NCI-H1092 (cell line): Measurements from ENCODE around the gene ERC2.

Experiments used
- DNase-seq: peaks from one replicate; lab custom pipeline; 2025; lab: John Stamatoyannopoulos, UW

ERC2 gene

GRCh38 chr3:56468184-56469106 lies at the start of gene ERC2:
ERC2 (minus strand) TSS chr3:56468467.
- peak; percentile 50 for DNase-seq

GRCh38 chr3:56502738-56503137 lies 34.5 kb upstream of the ERC2 start:
- no peak for DNase-seq

- peak; percentile 46 for DNase-seq
Observed at GRCh38 chr3:56496376-56496775, 28.1 kb upstream of the ERC2 start.

- DNase-seq, result peak; percentile 55
Observed at GRCh38 chr3:56494679-56495322, 26.5 kb upstream of the ERC2 start.

GRCh38 chr3:56491566-56491965 lies 23.3 kb upstream of the ERC2 start:
- no peak for DNase-seq

GRCh38 chr3:56488812-56489600 lies 20.7 kb upstream of the ERC2 start:
- no peak for DNase-seq

GRCh38 chr3:56484525-56485032 lies 16.3 kb upstream of the ERC2 start:
- DNase-seq, result no peak

- peak; percentile 6 for DNase-seq
Observed at GRCh38 chr3:56484122-56484521, 15.9 kb upstream of the ERC2 start.

- DNase-seq, result no peak
Observed at GRCh38 chr3:56477646-56478045, 9.4 kb upstream of the ERC2 start.

GRCh38 chr3:56476771-56477170 lies 8.5 kb upstream of the ERC2 start:
- no peak for DNase-seq

GRCh38 chr3:56471771-56472170 lies 3.5 kb upstream of the ERC2 start:
- DNase-seq, result no peak

- no peak for DNase-seq
Observed at GRCh38 chr3:56469141-56469540, 874 bp upstream of the ERC2 start.

- DNase-seq, result no peak
Observed at GRCh38 chr3:56467801-56468183, 475 bp downstream of the ERC2 start.

GRCh38 chr3:56467108-56467507 lies 1.2 kb downstream of the ERC2 start:
- DNase-seq, result peak; percentile 91

- no peak for DNase-seq
Observed at GRCh38 chr3:56459719-56460118, 8.5 kb downstream of the ERC2 start.

- DNase-seq, result no peak
Observed at GRCh38 chr3:56459104-56459496, 9.2 kb downstream of the ERC2 start.

GRCh38 chr3:56458496-56459103 lies 9.7 kb downstream of the ERC2 start:
- DNase-seq, result no peak

- DNase-seq, result no peak
Observed at GRCh38 chr3:56456117-56456516, 12.2 kb downstream of the ERC2 start.

GRCh38 chr3:56453011-56453410 lies 15.3 kb downstream of the ERC2 start:
- no peak for DNase-seq

- no peak for DNase-seq
Observed at GRCh38 chr3:56452085-56452484, 16.2 kb downstream of the ERC2 start.

- no peak for DNase-seq
Observed at GRCh38 chr3:56443372-56443771, 24.9 kb downstream of the ERC2 start.

- no peak for DNase-seq
Observed at GRCh38 chr3:56428667-56429066, 39.6 kb downstream of the ERC2 start.
